Mesendoderm (in vitro differentiated cells): ENCODE measurements around the gene TMEM59L.

Experiments used
- DNase-seq: peaks from one replicate; pipeline ENCODE4 v3.0.0; 2013
- H2AK5ac ChIP-seq: 2 replicates; pipeline ENCODE4 v1.6.1; 2013; ENCODE audit warnings: low read length, inconsistent platforms
- H2BK120ac ChIP-seq: 2 replicates; pipeline ENCODE4 v1.6.1; 2013; ENCODE audit warnings: low read depth, mild to moderate bottlenecking, low read length, moderate library complexity, mixed read lengths
- H2BK15ac ChIP-seq: replicated peaks from 2 replicates; pipeline ENCODE4 v1.6.1; 2013; ENCODE audit warnings: low read depth, mild to moderate bottlenecking, moderate library complexity
- H2BK5ac ChIP-seq: 2 replicates; pipeline ENCODE4 v1.6.1; 2013; ENCODE audit warnings: low read length, inconsistent platforms
- H3K18ac ChIP-seq: 2 replicates; pipeline ENCODE4 v1.6.1; 2013; ENCODE audit warnings: mild to moderate bottlenecking, low read length, mixed read lengths
- H3K23ac ChIP-seq: one replicate; pipeline ENCODE4 v1.6.1; 2013; ENCODE audit warnings: low read length
- H3K27ac ChIP-seq: 2 replicates; pipeline ENCODE4 v1.5.1; 2013; ENCODE audit warnings: low read depth, mild to moderate bottlenecking, inconsistent platforms, low read length, moderate library complexity
- H3K27me3 ChIP-seq: 2 replicates; pipeline ENCODE4 v1.6.1; 2013; ENCODE audit warnings: low read length, control low read depth, mild to moderate bottlenecking, inconsistent platforms; ENCODE audit not compliant: insufficient read depth, poor library complexity
- H3K36me3 ChIP-seq: 2 replicates; pipeline ENCODE4 v1.6.1; 2013; ENCODE audit warnings: low read length, inconsistent platforms; ENCODE audit not compliant: control insufficient read depth, insufficient read depth
- H3K4ac ChIP-seq: one replicate; pipeline ENCODE4 v1.6.1; 2013; ENCODE audit warnings: low read depth, mild to moderate bottlenecking, low read length, moderate library complexity
- H3K4me1 ChIP-seq: 2 replicates; pipeline ENCODE4 v1.6.1; 2013; ENCODE audit warnings: low read depth, low read length, inconsistent platforms; ENCODE audit not compliant: control insufficient read depth
- H3K4me2 ChIP-seq: 2 replicates; pipeline ENCODE4 v1.6.1; 2013; ENCODE audit warnings: low read length
- H3K4me3 ChIP-seq: 2 replicates; pipeline ENCODE4 v1.5.1; 2013; ENCODE audit warnings: mild to moderate bottlenecking, low read length
- H3K56ac ChIP-seq: one replicate; pipeline ENCODE4 v1.6.1; 2013; ENCODE audit warnings: low read length
- H3K79me1 ChIP-seq: 2 replicates; pipeline ENCODE4 v1.6.1; 2013; ENCODE audit warnings: low read length, inconsistent platforms
- H3K79me2 ChIP-seq: 2 replicates; pipeline ENCODE4 v1.6.1; 2013; ENCODE audit warnings: mild to moderate bottlenecking, low read length; ENCODE audit not compliant: control insufficient read depth, insufficient read depth
- H3K9ac ChIP-seq: 2 replicates; pipeline ENCODE4 v1.6.1; 2013; ENCODE audit warnings: low read length, inconsistent platforms
- H4K5ac ChIP-seq: one replicate; pipeline ENCODE4 v1.6.1; 2013; ENCODE audit warnings: low read length
- H4K8ac ChIP-seq: one replicate; pipeline ENCODE4 v1.6.1; 2013; ENCODE audit warnings: low read depth, mild to moderate bottlenecking, control low read depth, low read length, moderate library complexity
- WGBS: extraction: QIAGEN DNeasy Blood & Tissue Kit; methylation state at CpG from one replicate; pipeline ENCODE4 v1.1.7; 2013; ENCODE audit warnings: low lambda C conversion rate, missing lambda C conversion rate; ENCODE audit not compliant: insufficient coverage; ENCODE audit errors: extremely low coverage; 5-methylcytosine and 5-hydroxymethylcytosine counted together

TMEM59L gene

DNA sequence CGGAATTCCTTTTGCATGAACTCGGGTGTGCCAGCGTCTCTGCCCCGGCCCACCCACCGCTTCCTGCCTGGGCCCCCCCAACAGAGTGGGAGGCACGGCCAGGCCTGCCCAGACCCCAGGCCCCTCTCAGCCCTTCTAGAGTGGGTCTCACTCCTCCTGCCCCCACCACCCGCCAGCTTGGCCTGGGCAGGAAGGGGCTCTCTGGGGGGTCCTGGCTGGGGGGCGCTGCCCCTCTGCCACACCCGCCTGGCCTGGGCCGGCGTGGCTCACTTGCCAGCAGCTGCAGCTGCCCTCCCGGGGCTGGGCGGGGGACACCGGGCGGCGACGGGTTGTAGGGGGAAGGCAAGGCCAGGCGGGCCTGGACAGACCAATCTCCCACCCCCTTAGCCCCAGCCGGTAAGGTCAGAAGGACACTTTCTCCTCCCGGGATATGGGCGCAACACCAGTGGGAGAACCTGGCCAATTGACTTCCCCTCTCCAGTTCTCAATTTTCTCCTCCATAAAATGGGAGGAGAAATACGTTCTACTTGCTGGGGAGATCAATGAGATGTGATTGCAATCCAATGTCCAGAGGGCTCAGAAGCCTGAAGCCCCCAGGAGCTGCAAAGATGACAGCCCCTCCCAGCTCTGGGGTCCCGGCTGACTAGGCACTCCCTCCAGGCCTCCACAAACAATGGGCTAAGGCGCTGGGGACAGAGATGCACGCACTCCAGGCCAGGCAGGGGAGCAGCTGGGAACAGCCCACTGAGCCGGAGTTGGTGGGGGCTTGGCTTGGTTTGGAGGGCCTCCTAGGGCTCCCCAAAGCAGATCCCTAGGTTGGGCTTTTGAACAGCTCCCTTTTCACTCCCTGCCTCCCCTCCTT is 8.5 kb upstream of the TMEM59L start:
- Histone ChIP-seq H3K27me3 (peaks cover 25% of the 10 kb centered on the region), H3K56ac (peak overlapping the region; percentile 76), H3K36me3 (no peaks in the 10 kb centered on the region), H3K4me1 (peaks cover 2% of the 10 kb centered on the region), H3K4ac (no peak overlapping the region), H3K4me3 (no peak overlapping the region), H4K8ac (no peak overlapping the region), H3K18ac (peak overlapping the region; percentile 22), H2BK120ac (no peak overlapping the region), H3K23ac (no peak overlapping the region), H2AK5ac (no peak overlapping the region), H3K79me1 (no peaks in the 10 kb centered on the region), H3K9ac (peak overlapping the region; percentile 47), H2BK15ac (no peak overlapping the region), H2BK5ac (no peak overlapping the region), H3K4me2 (no peak overlapping the region), H4K5ac (no peak overlapping the region), H3K27ac (no peak overlapping the region), H3K79me2 (no peaks in the 10 kb centered on the region)
- no CpG with 5 or more reads among the region's 26 CpGs for WGBS
- no peak for DNase-seq

DNA sequence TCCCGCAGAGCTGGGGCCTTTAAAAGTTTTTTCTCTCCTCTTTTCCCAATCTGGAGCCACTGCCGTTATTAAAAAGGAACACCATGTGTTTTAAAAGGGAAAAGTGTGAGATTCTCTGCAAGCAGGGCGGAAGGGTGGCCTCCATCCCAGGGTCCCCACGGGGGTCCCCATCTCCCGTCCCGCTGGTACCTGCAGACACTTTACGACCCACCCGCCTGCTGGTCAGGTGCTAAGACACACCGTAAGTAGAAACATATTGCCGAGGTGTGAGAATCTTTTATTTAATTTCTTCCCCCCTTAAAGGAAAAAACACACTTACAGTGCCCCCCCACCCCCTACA is 7.9 kb upstream of the TMEM59L start:
- Histone ChIP-seq H3K56ac (no peak overlapping the region), H3K4me3 (no peak overlapping the region), H3K79me1 (no peaks in the 10 kb centered on the region), H2AK5ac (no peak overlapping the region), H4K5ac (no peak overlapping the region), H3K18ac (no peak overlapping the region), H2BK15ac (no peak overlapping the region), H2BK120ac (no peak overlapping the region), H3K4me2 (no peak overlapping the region), H3K23ac (no peak overlapping the region), H3K36me3 (no peaks in the 10 kb centered on the region), H3K27me3 (peaks cover 31% of the 10 kb centered on the region), H4K8ac (no peak overlapping the region), H2BK5ac (no peak overlapping the region), H3K27ac (no peak overlapping the region), H3K79me2 (no peaks in the 10 kb centered on the region), H3K4ac (no peak overlapping the region), H3K9ac (no peak overlapping the region), H3K4me1 (peaks cover 2% of the 10 kb centered on the region)
- whole genome bisulfite sequencing, result no CpG with 5 or more reads among the region's 10 CpGs
- no peak for DNase-seq

DNA sequence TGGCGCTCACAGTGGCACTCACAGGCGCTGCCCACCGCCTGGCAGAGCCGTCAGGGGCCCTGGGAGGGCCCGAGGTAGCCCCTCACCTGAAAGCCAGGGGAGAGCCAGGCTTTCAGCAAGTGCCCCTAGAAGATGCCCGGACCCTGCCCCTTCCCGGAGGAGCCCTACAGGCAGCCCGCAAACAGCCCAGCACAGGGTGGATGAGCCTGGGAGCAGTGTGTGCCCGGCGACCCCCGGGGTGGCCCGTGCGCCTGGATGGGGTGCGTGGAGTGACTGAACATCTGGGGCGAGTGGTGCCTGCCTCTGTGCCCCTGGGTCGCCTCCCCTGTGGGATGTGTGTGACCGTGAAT is 7.5 kb upstream of the TMEM59L start:
- no CpG with 5 or more reads among the region's 17 CpGs for WGBS
- DNase-seq, result no peak
- Histone ChIP-seq H3K4me3 (no peak overlapping the region), H4K5ac (no peak overlapping the region), H3K56ac (peak overlapping the region; percentile 74), H2BK120ac (no peak overlapping the region), H3K4me1 (peaks cover 2% of the 10 kb centered on the region), H3K4me2 (peak overlapping the region; percentile 24), H3K79me2 (no peaks in the 10 kb centered on the region), H3K23ac (peak overlapping the region; percentile 31), H2BK5ac (no peak overlapping the region), H2BK15ac (no peak overlapping the region), H3K18ac (no peak overlapping the region), H3K27ac (no peak overlapping the region), H3K36me3 (no peaks in the 10 kb centered on the region), H4K8ac (no peak overlapping the region), H3K9ac (peak overlapping the region; percentile 42), H3K79me1 (no peaks in the 10 kb centered on the region), H3K27me3 (peaks cover 35% of the 10 kb centered on the region), H3K4ac (no peak overlapping the region), H2AK5ac (no peak overlapping the region)

DNA sequence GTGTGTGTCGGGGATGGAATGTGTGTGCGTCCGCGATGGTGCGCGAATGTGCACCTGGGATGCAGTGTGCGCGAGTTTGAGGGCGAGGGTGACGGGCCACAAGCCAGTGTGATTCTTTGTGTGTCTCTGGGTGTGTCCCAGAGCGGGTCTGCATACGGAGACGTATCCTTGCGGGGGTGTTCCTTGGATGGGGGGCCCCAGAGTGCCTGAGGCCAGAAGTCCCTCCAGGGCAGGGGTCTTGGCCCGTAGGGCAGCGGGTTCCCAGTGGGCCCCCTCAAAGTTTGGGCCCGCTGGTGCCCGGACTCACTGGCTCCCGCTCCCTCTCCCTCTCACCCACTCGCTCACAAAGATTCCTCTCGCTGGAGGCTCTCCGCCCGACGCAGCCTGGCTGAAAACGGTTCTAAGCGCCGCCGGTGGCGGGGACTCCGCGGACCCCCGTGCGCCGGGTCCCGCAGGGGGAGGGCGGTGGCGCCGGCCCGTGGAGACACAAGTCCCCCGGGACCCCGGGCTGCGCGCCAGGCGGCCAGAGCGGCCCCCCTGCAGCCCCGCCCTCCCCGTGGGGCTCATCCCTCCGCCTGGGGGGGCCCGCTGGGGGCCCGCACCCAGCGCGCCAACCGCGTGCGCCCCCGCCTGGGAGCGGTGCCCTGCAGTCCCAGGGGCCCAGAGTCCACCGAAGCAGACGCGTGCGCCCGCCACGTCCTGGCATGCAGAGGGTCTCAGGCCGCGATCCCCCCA is 7.0 kb upstream of the TMEM59L start:
- no CpG with 5 or more reads among the region's 65 CpGs for WGBS
- peaks cover 38% of the 10 kb centered on the region for H3K27me3 ChIP-seq
- H3K4me3 ChIP-seq, result no peak overlapping the region

DNA sequence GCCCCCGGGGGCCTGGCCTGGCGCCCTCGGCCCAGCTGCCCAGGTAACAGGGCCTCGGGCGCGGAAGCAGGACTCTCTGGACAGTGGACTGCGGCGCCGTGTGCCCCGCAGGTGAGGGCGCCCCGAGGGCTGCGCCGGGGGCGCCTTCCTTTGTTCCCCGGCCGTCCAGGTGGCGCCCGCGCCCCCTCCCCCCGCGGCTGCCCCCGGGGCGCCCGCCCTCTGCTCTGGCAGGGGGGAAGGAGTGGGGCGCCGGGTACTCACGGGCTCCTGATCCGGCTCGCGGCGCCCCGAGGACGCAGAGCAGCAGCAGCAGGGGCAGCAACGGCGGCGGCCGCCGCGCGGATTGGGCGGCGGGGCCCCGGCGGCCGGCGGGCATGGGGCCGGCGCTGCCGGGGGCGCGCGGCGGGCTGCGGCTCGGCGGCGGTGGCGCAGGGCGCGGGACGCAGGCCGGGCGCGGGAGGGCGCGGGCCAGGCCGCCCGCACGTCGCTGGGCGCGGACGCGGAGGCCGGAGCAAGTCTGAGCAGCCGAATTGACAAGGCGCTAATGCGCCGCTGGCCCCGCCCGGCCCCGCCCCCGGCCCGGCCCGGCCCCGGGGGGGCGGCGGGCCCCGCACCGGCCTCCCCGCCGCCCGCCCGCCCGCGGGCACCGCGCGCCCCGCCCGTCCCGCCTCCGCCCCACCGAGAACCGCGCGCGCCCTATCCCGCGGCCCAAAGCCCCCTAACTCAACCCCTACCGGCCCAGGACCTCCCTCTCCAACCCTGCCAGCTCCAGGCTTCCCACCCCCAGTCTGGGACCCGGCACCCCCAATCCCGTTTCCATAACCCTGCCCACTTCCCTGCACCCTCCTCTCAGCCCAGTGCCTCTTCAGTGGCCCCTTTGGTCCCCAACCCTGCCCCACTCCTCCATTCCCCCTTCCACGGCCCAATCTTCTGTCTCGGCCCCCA is 6.1 kb upstream of the TMEM59L start, which contains the start of gene CRLF1:
TSS of gene CRLF1 (minus strand) at position 519 of the 945 bp plus-strand sequence. CDS start at position 376, 143 bp downstream.
- Histone ChIP-seq H2BK120ac (no peak within 1 kb of the TSS), H3K27me3 (peaks cover 42% of the 10 kb centered on the region), H3K79me1 (no peaks in the 10 kb centered on the region), H3K23ac (no peak within 1 kb of the TSS), H2BK5ac (no peak within 1 kb of the TSS), H3K4me2 (peak within 1 kb of the TSS; percentile 46), H3K4me3 (no peak within 1 kb of the TSS), H3K9ac (peak within 1 kb of the TSS; percentile 54), H3K4me1 (peaks cover 9% of the 10 kb centered on the region), H4K8ac (no peak within 1 kb of the TSS), H2BK15ac (no peak within 1 kb of the TSS), H3K18ac (peak within 1 kb of the TSS; percentile 24), H3K79me2 (no peaks in the 10 kb centered on the region), H3K56ac (peak within 1 kb of the TSS; percentile 80), H3K27ac (no peak within 1 kb of the TSS), H4K5ac (no peak within 1 kb of the TSS), H3K36me3 (no peaks in the 10 kb centered on the region), H3K4ac (peak within 1 kb of the TSS; percentile 25), H2AK5ac (no peak within 1 kb of the TSS)
- WGBS, result no CpG with 5 or more reads among the region's 116 CpGs
- DNase-seq, result no peak

More for the DNA sequence above, 7.0 kb upstream of the TMEM59L start:
- Histone ChIP-seq H3K4ac (peak overlapping the region; percentile 25), H3K36me3 (no peaks in the 10 kb centered on the region), H3K18ac (no peak overlapping the region), H2BK15ac (no peak overlapping the region), H3K9ac (peak overlapping the region; percentile 42), H3K79me1 (no peaks in the 10 kb centered on the region), H3K56ac (peak overlapping the region; percentile 74), H3K4me1 (peaks cover 5% of the 10 kb centered on the region), H2AK5ac (no peak overlapping the region), H2BK5ac (no peak overlapping the region), H3K4me2 (peak overlapping the region; percentile 24), H3K27ac (no peak overlapping the region), H2BK120ac (no peak overlapping the region), H4K8ac (no peak overlapping the region), H3K23ac (peak overlapping the region; percentile 31), H3K79me2 (no peaks in the 10 kb centered on the region), H4K5ac (no peak overlapping the region)
- no peak for DNase-seq
